ENCODE data around the gene RPS6KA3. TPM values are rescaled to one million over a fixed set of nuclear protein-coding genes. Genes with fewer than 3 reads are reported as not detected.

The RPS6KA3 gene
- total and polyA plus RNA-seq, 2 of the 8 experiments (the other 6 are each of a cell fraction or from before 2014, with no cell fraction given), result 7.1 to 13.0 TPM

DNA sequence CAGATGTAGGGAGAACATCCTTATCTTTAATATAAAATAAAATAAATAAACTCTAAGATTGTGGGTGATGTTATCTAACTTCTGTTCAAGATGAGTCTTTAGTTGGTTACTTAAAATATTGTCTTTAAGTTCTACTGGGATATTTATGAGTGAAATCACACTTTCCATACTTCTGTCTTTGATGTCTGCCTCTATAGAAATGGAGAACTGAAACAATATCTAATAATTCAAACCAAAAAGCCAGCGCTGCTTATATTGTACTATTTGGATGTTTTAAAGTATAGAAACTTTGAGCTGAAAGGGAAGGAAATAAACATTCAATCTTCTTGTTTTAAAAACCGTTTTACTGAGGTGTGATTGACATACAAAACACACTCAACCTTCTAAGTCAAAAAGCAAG lies 44.8 kb upstream of the RPS6KA3 start (continued):
- TF ChIP-seq, protein P1, sequence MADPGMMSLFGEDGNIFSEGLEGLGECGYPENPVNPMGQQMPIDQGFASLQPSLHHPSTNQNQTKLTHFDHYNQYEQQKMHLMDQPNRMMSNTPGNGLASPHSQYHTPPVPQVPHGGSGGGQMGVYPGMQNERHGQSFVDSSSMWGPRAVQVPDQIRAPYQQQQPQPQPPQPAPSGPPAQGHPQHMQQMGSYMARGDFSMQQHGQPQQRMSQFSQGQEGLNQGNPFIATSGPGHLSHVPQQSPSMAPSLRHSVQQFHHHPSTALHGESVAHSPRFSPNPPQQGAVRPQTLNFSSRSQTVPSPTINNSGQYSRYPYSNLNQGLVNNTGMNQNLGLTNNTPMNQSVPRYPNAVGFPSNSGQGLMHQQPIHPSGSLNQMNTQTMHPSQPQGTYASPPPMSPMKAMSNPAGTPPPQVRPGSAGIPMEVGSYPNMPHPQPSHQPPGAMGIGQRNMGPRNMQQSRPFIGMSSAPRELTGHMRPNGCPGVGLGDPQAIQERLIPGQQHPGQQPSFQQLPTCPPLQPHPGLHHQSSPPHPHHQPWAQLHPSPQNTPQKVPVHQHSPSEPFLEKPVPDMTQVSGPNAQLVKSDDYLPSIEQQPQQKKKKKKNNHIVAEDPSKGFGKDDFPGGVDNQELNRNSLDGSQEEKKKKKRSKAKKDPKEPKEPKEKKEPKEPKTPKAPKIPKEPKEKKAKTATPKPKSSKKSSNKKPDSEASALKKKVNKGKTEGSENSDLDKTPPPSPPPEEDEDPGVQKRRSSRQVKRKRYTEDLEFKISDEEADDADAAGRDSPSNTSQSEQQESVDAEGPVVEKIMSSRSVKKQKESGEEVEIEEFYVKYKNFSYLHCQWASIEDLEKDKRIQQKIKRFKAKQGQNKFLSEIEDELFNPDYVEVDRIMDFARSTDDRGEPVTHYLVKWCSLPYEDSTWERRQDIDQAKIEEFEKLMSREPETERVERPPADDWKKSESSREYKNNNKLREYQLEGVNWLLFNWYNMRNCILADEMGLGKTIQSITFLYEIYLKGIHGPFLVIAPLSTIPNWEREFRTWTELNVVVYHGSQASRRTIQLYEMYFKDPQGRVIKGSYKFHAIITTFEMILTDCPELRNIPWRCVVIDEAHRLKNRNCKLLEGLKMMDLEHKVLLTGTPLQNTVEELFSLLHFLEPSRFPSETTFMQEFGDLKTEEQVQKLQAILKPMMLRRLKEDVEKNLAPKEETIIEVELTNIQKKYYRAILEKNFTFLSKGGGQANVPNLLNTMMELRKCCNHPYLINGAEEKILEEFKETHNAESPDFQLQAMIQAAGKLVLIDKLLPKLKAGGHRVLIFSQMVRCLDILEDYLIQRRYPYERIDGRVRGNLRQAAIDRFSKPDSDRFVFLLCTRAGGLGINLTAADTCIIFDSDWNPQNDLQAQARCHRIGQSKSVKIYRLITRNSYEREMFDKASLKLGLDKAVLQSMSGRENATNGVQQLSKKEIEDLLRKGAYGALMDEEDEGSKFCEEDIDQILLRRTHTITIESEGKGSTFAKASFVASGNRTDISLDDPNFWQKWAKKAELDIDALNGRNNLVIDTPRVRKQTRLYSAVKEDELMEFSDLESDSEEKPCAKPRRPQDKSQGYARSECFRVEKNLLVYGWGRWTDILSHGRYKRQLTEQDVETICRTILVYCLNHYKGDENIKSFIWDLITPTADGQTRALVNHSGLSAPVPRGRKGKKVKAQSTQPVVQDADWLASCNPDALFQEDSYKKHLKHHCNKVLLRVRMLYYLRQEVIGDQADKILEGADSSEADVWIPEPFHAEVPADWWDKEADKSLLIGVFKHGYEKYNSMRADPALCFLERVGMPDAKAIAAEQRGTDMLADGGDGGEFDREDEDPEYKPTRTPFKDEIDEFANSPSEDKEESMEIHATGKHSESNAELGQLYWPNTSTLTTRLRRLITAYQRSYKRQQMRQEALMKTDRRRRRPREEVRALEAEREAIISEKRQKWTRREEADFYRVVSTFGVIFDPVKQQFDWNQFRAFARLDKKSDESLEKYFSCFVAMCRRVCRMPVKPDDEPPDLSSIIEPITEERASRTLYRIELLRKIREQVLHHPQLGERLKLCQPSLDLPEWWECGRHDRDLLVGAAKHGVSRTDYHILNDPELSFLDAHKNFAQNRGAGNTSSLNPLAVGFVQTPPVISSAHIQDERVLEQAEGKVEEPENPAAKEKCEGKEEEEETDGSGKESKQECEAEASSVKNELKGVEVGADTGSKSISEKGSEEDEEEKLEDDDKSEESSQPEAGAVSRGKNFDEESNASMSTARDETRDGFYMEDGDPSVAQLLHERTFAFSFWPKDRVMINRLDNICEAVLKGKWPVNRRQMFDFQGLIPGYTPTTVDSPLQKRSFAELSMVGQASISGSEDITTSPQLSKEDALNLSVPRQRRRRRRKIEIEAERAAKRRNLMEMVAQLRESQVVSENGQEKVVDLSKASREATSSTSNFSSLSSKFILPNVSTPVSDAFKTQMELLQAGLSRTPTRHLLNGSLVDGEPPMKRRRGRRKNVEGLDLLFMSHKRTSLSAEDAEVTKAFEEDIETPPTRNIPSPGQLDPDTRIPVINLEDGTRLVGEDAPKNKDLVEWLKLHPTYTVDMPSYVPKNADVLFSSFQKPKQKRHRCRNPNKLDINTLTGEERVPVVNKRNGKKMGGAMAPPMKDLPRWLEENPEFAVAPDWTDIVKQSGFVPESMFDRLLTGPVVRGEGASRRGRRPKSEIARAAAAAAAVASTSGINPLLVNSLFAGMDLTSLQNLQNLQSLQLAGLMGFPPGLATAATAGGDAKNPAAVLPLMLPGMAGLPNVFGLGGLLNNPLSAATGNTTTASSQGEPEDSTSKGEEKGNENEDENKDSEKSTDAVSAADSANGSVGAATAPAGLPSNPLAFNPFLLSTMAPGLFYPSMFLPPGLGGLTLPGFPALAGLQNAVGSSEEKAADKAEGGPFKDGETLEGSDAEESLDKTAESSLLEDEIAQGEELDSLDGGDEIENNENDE (IDR thresholded peaks at IDR 0.05; ENCODE audit: insufficient replicate concordance, low read length), result no peak
- TF ChIP-seq SIN3A (conservative IDR thresholded peaks at IDR 0.05 in 1 of 2, IDR thresholded peaks at IDR 0.05 in 1 of 2; ENCODE audit: low read depth in 1 of 2, low read length in 2 of 2) (no peak), MAFK (IDR thresholded peaks at IDR 0.05; ENCODE audit: low read depth, low read length) (no peak), RFX5 (IDR thresholded peaks at IDR 0.05; ENCODE audit: borderline replicate concordance, low read depth, low read length) (no peak), SP1 (IDR thresholded peaks at IDR 0.05; ENCODE audit: low read depth, low read length) (no peak), EGR1 (IDR thresholded peaks at IDR 0.05; ENCODE audit: borderline replicate concordance, low read depth, low read length) (no peak), SRF (IDR thresholded peaks at IDR 0.05; ENCODE audit: low read depth, low read length) (no peak)
